ENCODE measurements around the gene C1GALT1C1L.

GRCh38 chr2:43675646-43676321 lies 445 bp downstream of the C1GALT1C1L start:
- TF ChIP-seq CTCF (IDR thresholded peaks at IDR 0.05; ENCODE audit: low read length) (no peak), EZH2 (optimal IDR thresholded peaks at IDR 0.05; ENCODE audit: low read depth, low read length) (no peak)
